Measurements from ENCODE around the gene CBL.

- TF ChIP-seq, protein P1, sequence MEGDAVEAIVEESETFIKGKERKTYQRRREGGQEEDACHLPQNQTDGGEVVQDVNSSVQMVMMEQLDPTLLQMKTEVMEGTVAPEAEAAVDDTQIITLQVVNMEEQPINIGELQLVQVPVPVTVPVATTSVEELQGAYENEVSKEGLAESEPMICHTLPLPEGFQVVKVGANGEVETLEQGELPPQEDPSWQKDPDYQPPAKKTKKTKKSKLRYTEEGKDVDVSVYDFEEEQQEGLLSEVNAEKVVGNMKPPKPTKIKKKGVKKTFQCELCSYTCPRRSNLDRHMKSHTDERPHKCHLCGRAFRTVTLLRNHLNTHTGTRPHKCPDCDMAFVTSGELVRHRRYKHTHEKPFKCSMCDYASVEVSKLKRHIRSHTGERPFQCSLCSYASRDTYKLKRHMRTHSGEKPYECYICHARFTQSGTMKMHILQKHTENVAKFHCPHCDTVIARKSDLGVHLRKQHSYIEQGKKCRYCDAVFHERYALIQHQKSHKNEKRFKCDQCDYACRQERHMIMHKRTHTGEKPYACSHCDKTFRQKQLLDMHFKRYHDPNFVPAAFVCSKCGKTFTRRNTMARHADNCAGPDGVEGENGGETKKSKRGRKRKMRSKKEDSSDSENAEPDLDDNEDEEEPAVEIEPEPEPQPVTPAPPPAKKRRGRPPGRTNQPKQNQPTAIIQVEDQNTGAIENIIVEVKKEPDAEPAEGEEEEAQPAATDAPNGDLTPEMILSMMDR (conservative IDR thresholded peaks at IDR 0.05), result no peak
- no peak for TF ChIP-seq ZFX (IDR thresholded peaks at IDR 0.05)
These were observed 97.1 kb downstream of the CBL start for GRCh38 chr11:119303227-119303718.
